NCI-H128 (cell line): ENCODE measurements around the gene CCL23.

ENCODE experiments used
- DNase-seq: peaks from one replicate; lab custom pipeline; 2025; ENCODE audit not compliant: unreplicated experiment; lab: John Stamatoyannopoulos, UW

The CCL23 gene

GRCh38 chr17:35972066-35972465 lies 45.7 kb downstream of the CCL23 start:
- no peak for DNase-seq

DNA sequence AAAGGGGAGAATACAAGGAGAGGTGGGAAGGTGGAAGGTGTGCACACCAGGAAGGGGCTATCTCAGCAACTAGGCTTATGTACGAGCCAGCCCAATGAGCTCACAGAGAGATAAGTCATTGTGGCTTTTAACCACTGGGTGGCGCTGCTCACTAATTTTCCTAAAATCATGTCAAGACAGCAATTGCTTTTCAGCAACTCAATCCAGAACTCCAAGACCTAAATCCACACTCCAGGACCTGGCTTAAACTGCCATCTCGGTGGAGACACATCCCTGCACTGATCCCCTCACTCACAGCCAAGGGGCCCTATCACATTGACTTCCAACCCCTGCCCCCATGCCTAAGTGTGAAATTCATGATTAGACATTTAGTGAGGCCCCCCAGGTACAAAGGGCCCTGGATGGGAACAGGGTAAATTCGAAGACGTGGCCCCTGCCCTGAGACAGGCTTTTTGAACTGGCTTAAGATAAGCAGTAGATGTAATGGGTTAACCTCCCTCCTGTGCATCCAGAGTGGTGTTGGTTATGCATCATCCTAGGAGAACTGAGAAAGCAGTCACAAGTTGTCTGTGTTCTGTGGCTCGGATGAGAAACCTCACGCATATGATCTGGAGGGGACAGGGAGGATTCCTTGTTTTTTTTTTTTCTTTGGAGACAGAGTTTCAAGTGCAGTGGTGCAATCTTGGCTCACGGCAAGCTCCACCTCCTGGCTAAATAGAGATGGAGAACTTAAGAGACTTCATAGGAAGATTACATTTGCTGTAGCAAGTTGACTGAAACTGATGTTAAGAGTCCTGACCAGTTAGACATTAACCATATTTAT lies 48.0 kb downstream of the CCL23 start:
- DNase-seq: peak; percentile 61

- no peak for DNase-seq
These were observed 49.2 kb downstream of the CCL23 start for GRCh38 chr17:35968520-35969054.

GRCh38 chr17:35965272-35965671 lies 52.5 kb downstream of the CCL23 start:
- no peak for DNase-seq

- DNase-seq: no peak
These were observed 54.1 kb downstream of the CCL23 start for GRCh38 chr17:35963663-35964062.
